Large intestine (tissue), 3 donors: ENCODE data around the gene ELP6. TPM values are rescaled to one million over a fixed set of nuclear protein-coding genes. Genes with fewer than 3 reads are reported as not detected.

Experiments
- DNase-seq, 2 donors: peaks; one replicate each; pipeline versions ENCODE4 v3.0.0 to v3.0.0-alpha.2; 2013
- H3K27ac ChIP-seq: one replicate; pipeline ENCODE4 v1.5.1; 2013; ENCODE audit warnings: low read length
- H3K27me3 ChIP-seq: 2 replicates; pipeline ENCODE4 v1.6.1; 2013; ENCODE audit warnings: low read length; ENCODE audit not compliant: control insufficient read depth, insufficient read depth
- H3K36me3 ChIP-seq: 2 replicates; pipeline ENCODE4 v1.6.1; 2013; ENCODE audit warnings: low read length; ENCODE audit not compliant: control insufficient read depth, insufficient read depth
- H3K4me1 ChIP-seq: one replicate; pipeline ENCODE4 v1.6.1; 2013; ENCODE audit warnings: low read length; ENCODE audit not compliant: control insufficient read depth, insufficient read depth
- H3K4me3 ChIP-seq: one replicate; pipeline ENCODE4 v1.5.1; 2013; ENCODE audit warnings: low read length
- H3K9me3 ChIP-seq: one replicate; pipeline ENCODE4 v1.6.1; 2013; ENCODE audit warnings: mild to moderate bottlenecking, low read depth, low read length, moderate library complexity; ENCODE audit not compliant: control insufficient read depth
- WGBS: methylation state at CpG from one replicate; pipeline ENCODE4 v1.1.5; 2013; ENCODE audit warnings: low lambda C conversion rate; ENCODE audit not compliant: insufficient coverage; 5-methylcytosine and 5-hydroxymethylcytosine counted together
- polyA plus RNA-seq: library from polyadenylated mRNA; unstranded; fragments of 120-200 nt; gene quantifications from one replicate; pipeline ENCODE4 v1.2.1, GENCODE V29; 2013

The ELP6 gene
- polyA plus RNA-seq, 1 donor, result 28.0 TPM

GRCh38 chr3:47533996-47534454, 20.5 kb upstream of the ELP6 start:
- Histone ChIP-seq H3K4me3 (no peak overlapping the region), H3K27me3 (no peaks in the 10 kb centered on the region), H3K4me1 (no peaks in the 10 kb centered on the region), H3K9me3 (no peaks in the 10 kb centered on the region), H3K36me3 (no peaks in the 10 kb centered on the region), H3K27ac (no peak overlapping the region)
- no CpG with 5 or more reads among the region's 5 CpGs for WGBS
- DNase-seq, result peak in 1 of 2 donors; percentile 33

GRCh38 chr3:47533481-47533880, 20.0 kb upstream of the ELP6 start:
- H3K9me3 ChIP-seq, result no peaks in the 10 kb centered on the region
- no peaks in the 10 kb centered on the region for H3K27me3 ChIP-seq
- no peak overlapping the region for H3K4me3 ChIP-seq
- H3K4me1 ChIP-seq, result no peaks in the 10 kb centered on the region
- H3K27ac ChIP-seq, result no peak overlapping the region
- no peak for DNase-seq
- H3K36me3 ChIP-seq, result no peaks in the 10 kb centered on the region
- 100% methylated on average over 1 of the region's 2 CpGs for WGBS

GRCh38 chr3:47527952-47528725, 14.6 kb upstream of the ELP6 start:
- Histone ChIP-seq H3K4me1 (no peaks in the 10 kb centered on the region), H3K9me3 (no peaks in the 10 kb centered on the region), H3K27me3 (no peaks in the 10 kb centered on the region), H3K27ac (no peak overlapping the region), H3K4me3 (no peak overlapping the region), H3K36me3 (no peaks in the 10 kb centered on the region)
- DNase-seq, result no peak
- WGBS, result 80% methylated on average over 1 of the region's 6 CpGs

DNA sequence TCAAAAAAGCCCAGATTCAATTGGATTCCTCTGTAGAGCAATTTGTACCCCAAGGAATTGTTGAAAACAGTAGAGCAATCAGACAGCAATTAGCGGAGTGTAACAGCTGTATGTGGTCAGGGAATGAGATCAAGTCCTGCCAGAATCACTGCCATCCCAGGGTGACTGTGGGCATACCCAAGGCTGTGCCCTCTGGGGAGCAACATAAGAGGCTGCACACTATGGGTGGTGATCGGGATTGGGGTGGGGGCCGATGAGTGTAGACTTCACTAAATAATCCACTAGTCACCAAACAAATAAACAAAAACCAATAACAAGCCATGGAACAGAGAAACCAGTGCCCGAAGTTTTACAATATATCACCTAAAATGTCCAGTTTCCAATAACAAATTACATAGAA, 12.1 kb upstream of the ELP6 start:
- H3K27me3 ChIP-seq, result no peaks in the 10 kb centered on the region
- no peaks in the 10 kb centered on the region for H3K9me3 ChIP-seq
- DNase-seq, result no peak
- no peaks in the 10 kb centered on the region for H3K36me3 ChIP-seq
- no peaks in the 10 kb centered on the region for H3K4me1 ChIP-seq
- 100% methylated on average over 1 of the region's 4 CpGs for WGBS
- H3K4me3 ChIP-seq, result no peak overlapping the region
- no peak overlapping the region for H3K27ac ChIP-seq

DNA sequence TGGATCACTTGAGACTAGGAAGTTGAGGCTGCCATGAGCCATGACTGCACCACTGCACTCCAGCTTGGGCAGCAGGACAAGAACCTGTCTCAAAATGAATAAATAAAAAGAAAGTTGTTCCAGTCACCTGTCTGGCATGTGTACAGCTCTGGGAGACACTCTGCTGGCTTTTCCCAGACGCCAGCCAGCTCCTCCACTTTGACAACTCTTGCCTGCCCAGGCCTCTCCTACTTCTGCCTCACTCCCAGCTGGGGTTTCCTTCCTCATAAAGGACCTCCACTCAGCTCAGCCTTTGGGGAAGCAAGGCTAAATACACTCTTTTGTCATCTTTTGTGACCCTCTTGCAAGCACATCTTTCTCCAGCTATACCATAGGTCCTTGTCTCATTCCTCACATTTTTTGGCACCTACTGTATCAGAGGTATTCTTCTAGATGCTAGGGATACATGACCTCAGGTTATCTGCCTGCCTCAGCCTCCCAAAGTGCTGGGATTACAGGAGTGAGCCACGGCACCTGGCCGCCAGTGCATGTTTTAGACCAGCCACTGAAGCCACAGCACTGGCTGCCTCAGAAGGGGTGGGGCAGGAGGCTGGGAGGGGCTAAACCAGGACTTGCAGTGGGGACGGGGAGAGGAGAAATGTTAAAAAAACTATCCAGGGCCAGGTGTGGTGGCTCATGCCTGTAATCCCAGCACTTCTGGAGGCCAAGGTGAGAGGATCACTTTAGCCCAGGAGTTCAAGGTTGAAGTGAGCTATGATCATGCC, 10.0 kb upstream of the ELP6 start:
- Histone ChIP-seq H3K4me1 (no peaks in the 10 kb centered on the region), H3K4me3 (no peak overlapping the region), H3K27ac (no peak overlapping the region), H3K36me3 (no peaks in the 10 kb centered on the region), H3K9me3 (no peaks in the 10 kb centered on the region), H3K27me3 (no peaks in the 10 kb centered on the region)
- no CpG with 5 or more reads among the region's 4 CpGs for WGBS
- DNase-seq, result no peak

DNA sequence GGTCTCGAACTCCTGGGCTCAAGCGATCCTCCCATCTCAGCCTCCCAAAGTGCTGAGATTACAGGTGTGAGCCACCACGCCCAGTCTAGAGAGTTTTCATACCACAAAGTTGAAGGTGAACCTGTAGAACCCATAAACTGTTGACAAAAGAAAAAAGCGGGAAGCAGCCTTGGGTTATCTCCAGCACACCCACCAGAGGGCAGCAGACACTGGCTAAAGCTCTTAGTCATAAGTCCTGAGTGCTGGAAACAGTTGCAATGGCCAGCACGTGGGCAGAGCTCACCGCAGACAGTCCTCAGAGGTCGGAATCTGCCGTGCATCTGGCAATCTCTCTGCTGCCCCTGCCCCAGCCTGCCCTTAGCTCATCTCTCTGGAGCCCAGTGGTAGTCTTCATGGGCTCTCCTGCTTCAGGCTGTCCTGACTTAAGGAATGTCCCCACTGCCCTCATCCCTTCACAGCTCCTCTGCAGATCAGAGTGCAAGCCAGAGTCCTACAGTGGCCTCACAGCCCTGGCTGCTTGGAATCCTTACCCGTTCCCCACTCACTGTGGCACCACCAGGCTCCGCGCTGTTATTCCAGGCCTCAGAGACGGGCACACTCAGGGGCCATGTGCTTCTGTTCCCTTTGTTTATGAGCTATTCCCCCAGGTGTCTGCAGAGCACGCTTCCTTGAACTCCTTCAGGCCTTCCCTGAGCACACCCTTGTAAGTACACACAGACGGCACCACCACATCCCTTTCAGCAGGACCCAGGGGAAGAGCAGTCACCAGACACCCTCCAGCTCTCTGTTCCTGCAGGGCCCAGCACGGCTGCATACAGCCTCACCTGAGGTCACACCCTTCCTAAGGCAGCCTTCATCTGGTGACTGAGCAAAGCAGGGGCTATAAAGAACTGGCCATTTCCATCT, 8.8 kb upstream of the ELP6 start:
- H3K36me3 ChIP-seq, result no peaks in the 10 kb centered on the region
- no peaks in the 10 kb centered on the region for H3K9me3 ChIP-seq
- no peaks in the 10 kb centered on the region for H3K27me3 ChIP-seq
- no peak overlapping the region for H3K4me3 ChIP-seq
- DNase-seq, result peak; percentile 83
- H3K27ac ChIP-seq, result no peak overlapping the region
- no CpG with 5 or more reads among the region's 15 CpGs for WGBS
- no peaks in the 10 kb centered on the region for H3K4me1 ChIP-seq

- Histone ChIP-seq H3K36me3 (no peaks in the 10 kb centered on the region), H3K27me3 (no peaks in the 10 kb centered on the region), H3K4me3 (no peak overlapping the region), H3K9me3 (no peaks in the 10 kb centered on the region), H3K27ac (no peak overlapping the region), H3K4me1 (no peaks in the 10 kb centered on the region)
- DNase-seq, result no peak
These were observed 7.2 kb upstream of the ELP6 start for GRCh38 chr3:47520756-47521155.

DNA sequence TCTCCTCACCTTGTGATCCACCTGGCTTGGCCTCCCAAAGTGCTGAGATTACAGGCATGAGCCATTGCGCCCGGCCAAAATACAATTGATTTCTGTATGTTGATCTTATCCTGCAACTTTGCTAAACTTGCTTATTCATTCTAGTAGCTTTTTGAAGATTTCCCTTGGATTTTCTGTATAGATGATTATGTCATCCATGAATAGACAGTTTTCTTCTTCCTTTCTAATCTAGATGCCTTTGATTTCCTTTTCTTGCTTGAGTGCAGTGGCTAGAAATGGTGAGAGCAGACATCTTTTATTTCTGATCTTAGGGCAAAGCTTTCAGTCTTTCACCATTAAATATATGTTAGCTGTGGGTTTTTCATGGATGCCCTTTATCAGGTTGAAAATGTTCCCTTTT, 4.4 kb upstream of the ELP6 start:
- no peak for DNase-seq
- Histone ChIP-seq H3K9me3 (no peaks in the 10 kb centered on the region), H3K36me3 (no peaks in the 10 kb centered on the region), H3K27ac (no peak overlapping the region), H3K4me3 (no peak overlapping the region), H3K4me1 (no peaks in the 10 kb centered on the region), H3K27me3 (no peaks in the 10 kb centered on the region)
- WGBS, result no CpG with 5 or more reads among the region's 2 CpGs

GRCh38 chr3:47515864-47516319, 2.4 kb upstream of the ELP6 start:
- no peak overlapping the region for H3K27ac ChIP-seq
- no peaks in the 10 kb centered on the region for H3K27me3 ChIP-seq
- DNase-seq, result no peak
- H3K4me3 ChIP-seq, result no peak overlapping the region
- peaks cover under 1% of the 10 kb centered on the region for H3K36me3 ChIP-seq
- no peaks in the 10 kb centered on the region for H3K9me3 ChIP-seq
- 93% methylated on average over 2 of the region's 5 CpGs for WGBS
- H3K4me1 ChIP-seq, result no peaks in the 10 kb centered on the region

DNA sequence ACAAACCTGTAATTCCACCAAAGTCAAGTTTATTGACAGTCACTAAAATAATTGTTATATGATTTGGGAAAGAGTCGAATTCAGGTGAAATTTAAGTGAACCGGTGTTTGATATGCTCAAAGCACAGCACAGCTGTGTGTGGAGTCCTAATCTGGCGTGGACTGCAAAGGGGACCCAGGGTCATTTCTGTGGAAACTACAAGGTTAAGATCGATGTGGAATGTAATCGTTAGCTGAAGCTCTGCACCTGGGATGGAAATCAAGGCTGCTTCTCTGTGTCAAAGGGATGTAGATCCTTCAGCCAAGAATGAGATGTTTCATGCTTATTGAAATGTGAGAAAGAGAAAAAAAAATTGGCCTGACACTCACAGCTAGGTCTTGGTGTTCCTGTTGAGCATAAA, 1.6 kb upstream of the ELP6 start:
- peaks cover 8% of the 10 kb centered on the region for H3K36me3 ChIP-seq
- DNase-seq, result no peak
- H3K4me3 ChIP-seq, result no peak overlapping the region
- no CpG with 5 or more reads among the region's 5 CpGs for WGBS
- no peaks in the 10 kb centered on the region for H3K4me1 ChIP-seq
- no peaks in the 10 kb centered on the region for H3K9me3 ChIP-seq
- no peaks in the 10 kb centered on the region for H3K27me3 ChIP-seq
- H3K27ac ChIP-seq, result no peak overlapping the region
